GM21723 (cell line): ENCODE measurements around the gene IL1RN.

Experiments
- ATAC-seq: cut with Tn5 transposase; IDR thresholded peaks from one replicate; pipeline ENCODE4 v1.9.1; 2021; ENCODE audit warnings: mild to moderate bottlenecking, moderate library complexity; ENCODE audit not compliant: unreplicated experiment

Gene IL1RN

DNA sequence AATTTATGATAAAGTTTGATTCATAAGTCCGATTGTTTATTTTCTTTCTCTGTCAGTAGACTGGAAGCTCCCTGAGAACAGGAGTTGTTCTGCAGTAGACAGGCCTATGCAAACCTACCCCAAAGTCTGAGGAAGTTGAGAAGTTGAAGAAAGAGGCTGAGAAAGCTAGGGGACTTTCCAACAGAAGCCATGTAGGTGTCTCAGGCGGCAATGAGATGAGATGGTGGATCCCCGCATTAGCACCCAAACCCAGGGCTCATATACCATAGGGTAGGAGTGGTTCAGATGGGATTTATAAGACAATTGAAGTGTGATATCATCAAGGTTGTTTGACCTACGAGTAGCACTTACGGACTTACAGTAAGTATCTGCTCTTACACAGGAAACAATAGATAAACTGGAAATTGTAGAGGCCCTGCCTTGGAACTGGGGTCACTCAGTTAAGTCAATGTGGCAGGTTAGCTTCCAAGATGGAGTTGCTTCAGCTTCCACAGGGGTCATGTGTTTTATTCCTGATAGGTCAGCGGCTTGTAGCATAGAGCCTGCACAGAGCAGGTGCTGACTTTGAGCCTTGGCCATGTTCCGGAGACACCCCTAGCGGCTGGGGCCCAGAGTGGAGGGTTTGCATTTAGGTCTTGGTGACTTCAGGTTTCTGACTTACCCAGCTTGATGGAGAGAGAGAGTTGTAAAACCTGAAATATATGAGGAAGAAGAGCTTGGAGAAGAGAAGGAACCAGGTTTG, 44.1 kb downstream of the IL1RN start:
- ATAC-seq = no peak

DNA sequence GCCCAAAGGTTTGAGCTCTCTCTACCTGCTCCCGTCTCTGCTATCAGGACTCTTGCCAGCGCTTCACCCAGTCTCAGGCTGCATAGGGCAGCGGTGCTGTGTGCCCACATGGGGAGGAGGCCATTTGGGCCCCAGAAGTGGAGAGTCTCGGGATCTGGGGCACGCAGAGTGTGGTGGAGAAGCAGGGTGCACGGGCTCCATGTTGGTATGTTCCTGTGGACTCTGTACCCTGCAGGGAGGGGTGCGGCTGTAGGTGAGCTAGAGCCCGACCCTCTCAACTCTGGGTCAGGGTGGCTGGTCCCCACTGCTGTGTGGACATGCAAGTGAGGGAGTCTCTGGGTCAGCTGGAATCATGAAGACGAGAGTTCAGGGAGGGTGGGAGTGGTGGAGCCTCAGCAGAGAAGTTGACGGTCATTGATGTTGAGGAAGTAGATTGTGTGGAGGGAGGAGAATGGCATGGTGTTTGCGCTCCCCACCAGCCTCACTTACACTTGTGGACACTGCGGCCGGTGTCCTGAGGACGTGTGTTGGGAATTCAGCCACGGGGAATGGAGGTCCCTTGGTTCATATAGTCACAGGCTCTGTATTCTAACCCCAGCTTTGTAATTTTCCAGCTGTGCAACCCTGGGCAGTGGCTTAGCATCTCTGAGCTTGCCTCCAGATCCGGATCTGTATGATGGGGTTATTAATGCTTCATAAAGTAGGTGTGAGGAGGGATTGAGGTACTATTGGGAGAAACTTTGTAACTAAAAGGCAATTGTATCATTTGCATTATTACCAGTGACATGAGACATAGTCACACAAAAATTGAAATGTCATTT, 45.5 kb downstream of the IL1RN start:
- no peak for ATAC-seq

DNA sequence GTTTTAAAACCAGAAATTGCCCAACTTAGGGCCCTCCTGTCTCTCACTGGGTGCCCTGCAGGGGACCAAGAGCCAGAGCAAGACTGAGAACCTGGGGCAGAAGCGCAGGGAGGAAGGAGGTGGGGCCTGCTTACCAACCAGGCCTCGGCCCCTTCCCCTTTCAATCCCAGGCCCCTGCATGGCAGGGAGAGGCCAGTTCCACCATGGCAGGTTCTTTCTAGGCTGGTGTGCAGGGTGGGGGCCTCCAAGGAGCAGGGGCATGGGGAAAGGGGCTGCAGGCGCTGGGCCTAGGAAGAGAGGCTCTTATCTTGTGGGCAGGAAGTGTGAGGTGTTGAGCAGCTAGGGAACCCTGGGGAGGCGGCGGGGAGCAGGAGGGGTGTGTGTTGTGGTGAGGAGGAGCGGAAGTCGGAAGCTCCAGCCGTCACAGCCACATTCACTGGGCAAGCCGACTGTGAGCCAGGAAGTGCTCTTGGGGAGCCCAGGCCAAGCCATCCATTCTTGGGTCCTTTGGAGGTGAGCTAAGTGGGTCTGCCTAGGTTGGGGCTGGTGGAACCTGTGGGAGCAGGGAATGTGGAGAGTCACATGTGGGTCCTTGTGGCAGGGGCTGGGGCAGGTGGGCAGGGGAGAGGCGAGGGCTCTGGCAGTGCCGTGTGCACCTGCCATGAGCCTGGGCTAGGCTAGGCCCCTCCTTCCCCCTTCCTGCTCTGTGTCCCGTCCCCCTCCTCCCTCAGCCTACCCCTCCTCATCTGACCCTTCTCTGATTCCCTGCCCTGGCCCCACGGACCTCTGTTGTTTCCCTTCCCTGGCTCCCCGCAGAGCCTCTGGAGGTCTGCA, 46.4 kb downstream of the IL1RN start, which contains the start of gene PSD4:
PSD4 (plus strand) TSS at position 430 of the 834 bp plus-strand sequence. CDS start 8,486 bp downstream, outside the sequence.
- ATAC-seq = peak; percentile 82

DNA sequence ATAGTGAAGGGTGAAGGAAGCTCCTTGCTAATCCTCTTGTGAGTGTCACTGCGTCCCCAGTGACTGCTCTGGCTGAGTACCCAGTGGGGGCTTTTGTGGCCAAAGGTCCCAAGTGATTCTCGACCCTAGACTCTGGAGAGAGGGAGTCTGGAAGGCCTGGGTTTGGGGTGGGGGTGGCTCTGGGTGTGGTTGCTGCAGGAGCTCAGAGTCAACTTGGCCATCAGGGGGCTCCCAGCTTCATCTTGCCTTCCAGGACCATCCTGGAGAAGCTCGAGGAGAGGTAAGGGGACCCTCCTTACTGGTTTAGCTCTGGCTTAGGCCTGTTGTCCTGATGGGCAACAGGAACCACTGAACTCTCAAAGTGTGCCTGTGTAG, 47.0 kb downstream of the IL1RN start:
- no peak for ATAC-seq

- ATAC-seq = peak; percentile 72
These were observed 47.7 kb downstream of the IL1RN start for GRCh38 chr2:113175042-113175628.

- ATAC-seq = no peak
These were observed 48.6 kb downstream of the IL1RN start for GRCh38 chr2:113175736-113176695.

DNA sequence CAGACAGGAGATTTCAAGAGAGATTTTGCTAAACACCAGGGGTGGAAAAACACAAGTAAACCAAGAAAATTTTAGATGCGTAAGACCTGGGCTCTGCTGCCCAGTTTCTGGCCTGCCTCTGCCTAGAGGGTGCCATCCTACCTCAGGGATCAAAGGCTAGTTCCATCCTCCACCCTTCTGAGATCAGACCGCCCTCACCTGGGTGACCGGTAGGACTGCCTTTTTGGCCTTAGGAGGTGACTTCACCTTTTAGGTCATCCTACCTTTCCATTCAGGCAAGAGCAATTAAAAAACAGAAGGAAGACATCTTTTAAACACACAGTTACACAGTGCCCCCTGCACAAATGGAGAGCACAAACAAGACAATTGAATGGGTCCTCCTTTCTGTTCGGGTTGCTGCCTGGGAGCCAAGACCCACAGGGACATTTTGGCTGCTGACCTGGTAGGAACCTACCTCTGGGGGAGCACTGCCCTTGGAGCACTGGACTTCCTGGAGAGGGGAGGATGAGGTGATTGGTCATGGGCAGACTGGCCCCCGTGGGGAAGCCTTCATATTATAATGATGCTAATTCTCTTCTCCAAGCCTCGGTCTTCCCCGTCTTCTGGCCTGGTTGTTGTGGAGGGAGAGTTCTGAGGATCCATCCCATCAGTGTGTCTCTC, 49.4 kb downstream of the IL1RN start:
- no peak for ATAC-seq

DNA sequence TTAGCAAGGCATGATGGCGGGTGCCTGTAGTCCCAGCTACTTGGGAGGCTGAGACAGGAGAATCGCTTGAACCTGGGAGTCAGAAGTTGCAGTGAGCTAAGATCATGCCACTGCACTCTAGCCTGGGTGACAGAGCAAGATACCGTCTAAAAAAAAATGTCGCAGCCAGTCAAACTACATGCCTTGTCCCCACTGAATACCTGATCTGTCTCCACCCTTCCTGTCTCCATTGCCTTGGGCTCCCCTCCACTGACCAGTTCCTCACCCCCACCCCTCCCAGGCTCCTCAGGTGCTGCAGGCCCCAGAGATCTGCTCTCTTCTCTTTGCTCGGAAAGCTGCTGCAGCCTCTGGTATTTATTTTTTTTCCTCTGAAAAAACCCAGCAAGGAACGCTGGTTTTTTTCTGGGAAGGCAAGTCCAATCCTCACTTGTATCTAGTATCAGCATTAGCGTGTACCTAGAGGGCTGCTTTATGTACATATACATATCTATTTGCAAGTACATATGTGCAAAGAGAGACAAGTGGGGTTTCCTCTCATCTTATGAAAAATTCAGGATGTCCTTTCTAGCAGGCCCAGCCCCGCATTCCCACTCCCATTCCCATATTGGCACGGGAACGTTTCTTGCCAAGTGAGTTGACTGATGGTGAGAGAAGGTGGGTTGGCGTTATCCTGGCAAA, 50.8 kb downstream of the IL1RN start:
- ATAC-seq = no peak

GRCh38 chr2:113178891-113179290, 51.5 kb downstream of the IL1RN start:
- ATAC-seq = no peak

DNA sequence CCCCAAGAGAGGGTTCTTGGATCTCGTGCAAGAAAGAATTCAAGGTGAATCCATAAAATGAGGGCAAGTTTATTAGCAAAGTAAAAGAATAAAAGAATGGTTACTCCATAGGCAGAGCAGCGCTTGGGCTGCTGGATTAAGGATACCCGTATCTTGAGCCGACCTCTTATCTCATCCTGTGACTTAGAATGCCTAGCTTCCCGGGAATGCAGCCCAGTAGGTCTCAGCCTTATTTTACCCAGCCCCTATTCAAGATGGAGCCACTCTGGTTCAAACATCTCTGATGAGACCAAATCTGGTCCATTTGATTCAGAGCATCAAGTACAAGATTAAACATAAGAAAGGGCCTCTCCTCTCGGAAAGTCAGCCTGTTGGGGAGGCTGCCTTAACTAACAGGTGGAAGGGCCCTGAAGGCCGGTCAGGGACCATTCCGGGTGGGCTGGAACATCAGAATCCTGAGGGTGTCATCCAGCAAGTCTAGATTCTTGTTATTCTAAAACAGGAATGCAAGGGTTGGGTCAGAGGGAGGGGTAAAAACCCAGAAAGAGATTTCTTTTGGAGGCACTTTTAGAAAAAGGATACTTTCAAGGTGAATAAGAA, 52.1 kb downstream of the IL1RN start:
- no peak for ATAC-seq

DNA sequence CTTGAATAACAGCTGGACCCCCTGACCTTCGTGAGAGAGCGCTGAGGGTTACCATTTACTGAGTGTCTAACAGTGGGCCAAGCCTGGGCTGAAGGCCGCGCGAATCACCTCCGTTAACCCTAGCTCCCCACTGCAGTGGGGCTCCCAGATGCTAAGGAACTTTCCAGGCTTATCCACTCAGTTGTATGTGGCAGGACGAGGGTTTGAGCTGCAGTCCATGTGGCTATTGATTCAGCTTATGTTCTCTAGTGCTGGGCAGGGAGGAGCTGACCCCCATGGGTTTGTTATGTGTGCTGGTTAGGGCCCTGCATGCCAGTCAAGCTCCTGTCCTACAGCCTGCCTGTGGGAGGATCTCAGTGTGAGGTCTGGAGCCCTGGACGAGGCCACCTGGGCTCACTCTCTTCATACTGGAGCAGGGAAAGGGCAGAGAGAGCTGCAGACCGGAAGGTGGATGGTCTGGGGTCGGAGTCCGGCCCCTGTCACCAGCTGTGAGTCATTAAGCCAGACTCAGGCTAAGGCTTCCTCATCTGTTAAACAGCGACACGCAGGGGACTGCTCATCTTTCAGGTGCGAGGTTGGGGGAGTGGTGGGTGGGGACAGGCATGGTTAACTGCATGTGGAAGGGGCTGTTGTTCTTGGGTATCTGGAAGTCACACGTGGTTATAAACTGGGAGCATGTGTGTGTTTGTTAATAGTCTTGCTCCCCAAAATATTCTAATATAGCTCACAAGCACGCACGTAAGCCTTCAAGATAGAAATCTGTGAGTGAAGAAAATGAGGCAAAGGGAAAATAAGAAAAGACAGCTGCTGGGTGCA, 52.9 kb downstream of the IL1RN start:
- no peak for ATAC-seq

- no peak for ATAC-seq
These were observed 54.1 kb downstream of the IL1RN start for GRCh38 chr2:113181258-113182051.

- no peak for ATAC-seq
These were observed 55.3 kb downstream of the IL1RN start for GRCh38 chr2:113182471-113183260.

DNA sequence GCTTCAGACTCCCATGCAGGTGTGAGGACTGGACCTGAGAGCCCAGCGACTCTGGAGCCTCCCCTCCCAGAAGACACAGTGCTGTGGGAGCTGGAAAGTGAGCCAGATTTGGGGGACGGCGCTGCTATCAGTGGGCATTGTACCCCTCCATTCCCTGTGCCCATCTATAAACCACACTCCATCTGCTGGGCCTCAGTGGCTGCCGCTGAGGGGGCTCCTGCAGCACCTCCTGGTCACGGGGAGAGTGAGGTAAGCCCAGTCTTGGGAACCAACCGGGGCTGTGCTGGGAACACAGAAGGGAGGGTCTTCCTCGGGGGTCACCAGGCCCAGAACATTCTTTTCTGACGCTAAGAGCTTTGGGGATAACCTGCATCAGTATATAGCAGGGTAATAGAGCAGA, 55.9 kb downstream of the IL1RN start:
- no peak for ATAC-seq
